Measurements from ENCODE around the gene WWTR1. TPM values are rescaled to one million over a fixed set of nuclear protein-coding genes. Genes with fewer than 3 reads are reported as not detected.
A peak's percentile ranks its signal among the peaks of the same experiment; 100 is the strongest.

Gene WWTR1
- total RNA-seq, 4 donors from 2014 or later, result 11.3 to 30.7 (median 17.6) TPM

GRCh38 chr3:149579161-149579560 is 78.7 kb downstream of the WWTR1 start:
- in situ Hi-C loops (cut with MboI; ENCODE audit: low sequenced_read_pairs in 4 of 4), result no loop called here
- H3K4me1 ChIP-seq, result peaks cover 75 to 82% of the 10 kb centered on the region in 2 donors
- H3K27ac ChIP-seq, result peak overlapping the region; percentile 2 to 42 (median 19)
- no peak for DNase-seq
- no peaks in the 10 kb centered on the region for H3K9me3 ChIP-seq
- TF ChIP-seq, protein P1, sequence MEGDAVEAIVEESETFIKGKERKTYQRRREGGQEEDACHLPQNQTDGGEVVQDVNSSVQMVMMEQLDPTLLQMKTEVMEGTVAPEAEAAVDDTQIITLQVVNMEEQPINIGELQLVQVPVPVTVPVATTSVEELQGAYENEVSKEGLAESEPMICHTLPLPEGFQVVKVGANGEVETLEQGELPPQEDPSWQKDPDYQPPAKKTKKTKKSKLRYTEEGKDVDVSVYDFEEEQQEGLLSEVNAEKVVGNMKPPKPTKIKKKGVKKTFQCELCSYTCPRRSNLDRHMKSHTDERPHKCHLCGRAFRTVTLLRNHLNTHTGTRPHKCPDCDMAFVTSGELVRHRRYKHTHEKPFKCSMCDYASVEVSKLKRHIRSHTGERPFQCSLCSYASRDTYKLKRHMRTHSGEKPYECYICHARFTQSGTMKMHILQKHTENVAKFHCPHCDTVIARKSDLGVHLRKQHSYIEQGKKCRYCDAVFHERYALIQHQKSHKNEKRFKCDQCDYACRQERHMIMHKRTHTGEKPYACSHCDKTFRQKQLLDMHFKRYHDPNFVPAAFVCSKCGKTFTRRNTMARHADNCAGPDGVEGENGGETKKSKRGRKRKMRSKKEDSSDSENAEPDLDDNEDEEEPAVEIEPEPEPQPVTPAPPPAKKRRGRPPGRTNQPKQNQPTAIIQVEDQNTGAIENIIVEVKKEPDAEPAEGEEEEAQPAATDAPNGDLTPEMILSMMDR (IDR thresholded peaks at IDR 0.05 in 4 of 5, conservative IDR thresholded peaks at IDR 0.05 in 1 of 5), result no peak
- TF ChIP-seq POLR2A (IDR thresholded peaks at IDR 0.05), result no peak
- no peaks in the 10 kb centered on the region for H3K36me3 ChIP-seq
- no peaks in the 10 kb centered on the region for H3K27me3 ChIP-seq
- intact Hi-C loops (cut with DNase I; ENCODE audit: low total_unique reads), result no loop called here
- no peak for ATAC-seq
- no peak overlapping the region for H3K4me3 ChIP-seq

DNA sequence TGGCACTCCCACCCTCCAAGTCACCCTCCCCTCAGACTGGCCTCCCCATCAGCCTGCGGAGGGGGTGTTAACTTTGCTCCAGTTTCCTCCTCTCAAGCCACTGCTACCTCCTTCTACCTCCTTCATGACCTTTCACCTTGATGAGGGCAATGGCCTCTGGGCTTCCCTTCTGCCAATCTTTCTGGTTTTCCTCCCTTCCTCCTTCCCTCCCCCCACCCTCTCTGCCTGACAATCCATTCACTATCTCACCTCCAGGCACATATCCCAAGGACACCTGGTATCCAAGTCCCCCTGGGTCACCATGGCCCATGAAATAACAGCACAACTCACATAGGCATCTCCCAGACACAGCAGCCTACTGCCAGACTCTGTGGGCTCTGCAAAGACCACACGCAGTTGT is 80.0 kb downstream of the WWTR1 start:
- intact Hi-C loops (cut with DNase I; ENCODE audit: low total_unique reads) (no loop called here), in situ Hi-C loops (cut with MboI; ENCODE audit: low sequenced_read_pairs in 4 of 4) (no loop called here)
- no peak overlapping the region for H3K27ac ChIP-seq
- H3K9me3 ChIP-seq, result no peaks in the 10 kb centered on the region
- ATAC-seq, result no peak
- H3K4me1 ChIP-seq, result peaks cover 82 to 88% of the 10 kb centered on the region in 2 donors
- no peak for DNase-seq
- no peak overlapping the region for H3K4me3 ChIP-seq
- no peaks in the 10 kb centered on the region for H3K36me3 ChIP-seq
- no peaks in the 10 kb centered on the region for H3K27me3 ChIP-seq
- no peak for TF ChIP-seq POLR2A (IDR thresholded peaks at IDR 0.05)
- TF ChIP-seq, protein P1 (IDR thresholded peaks at IDR 0.05 in 4 of 5, conservative IDR thresholded peaks at IDR 0.05 in 1 of 5), result no peak

DNA sequence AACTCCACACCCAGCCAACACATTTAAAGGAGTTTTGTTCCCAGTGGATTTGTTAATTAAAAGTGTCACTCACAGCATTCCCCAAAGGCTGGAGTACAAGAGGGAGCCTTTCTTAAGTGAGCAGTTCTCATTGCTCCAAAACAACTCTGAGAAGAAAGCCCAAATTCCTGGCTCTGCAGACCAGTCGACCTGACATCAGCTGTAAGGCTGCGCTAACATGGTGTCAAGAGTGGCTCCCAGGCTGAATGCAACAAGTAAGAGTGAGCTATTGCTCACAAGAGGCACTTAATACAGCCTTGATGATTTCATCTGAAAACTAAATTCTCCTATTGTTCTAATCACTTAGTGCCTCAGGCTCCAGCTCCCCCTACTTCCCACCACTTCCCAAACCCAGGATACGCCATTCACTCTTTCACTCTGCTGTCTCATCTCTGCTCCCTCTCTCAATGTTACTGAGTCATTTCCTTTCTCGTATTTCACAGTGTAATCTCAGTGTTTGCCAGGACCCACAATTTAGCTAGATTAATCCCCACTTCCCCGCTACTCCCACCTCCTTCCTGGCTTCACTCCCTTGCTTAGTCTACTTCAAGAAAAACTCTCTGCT is 81.8 kb downstream of the WWTR1 start:
- intact Hi-C loops (cut with DNase I; ENCODE audit: low total_unique reads), result no loop called here

GRCh38 chr3:149575213-149575960 is 82.4 kb downstream of the WWTR1 start:
- in situ Hi-C loops (cut with MboI; ENCODE audit: low sequenced_read_pairs in 4 of 4) (no loop called here), intact Hi-C loops (cut with DNase I; ENCODE audit: low total_unique reads) (no loop called here)
- TF ChIP-seq POLR2A (IDR thresholded peaks at IDR 0.05), result no peak
- TF ChIP-seq, protein P1 (IDR thresholded peaks at IDR 0.05 in 4 of 5, conservative IDR thresholded peaks at IDR 0.05 in 1 of 5), result no peak
- H3K27me3 ChIP-seq, result no peaks in the 10 kb centered on the region
- no peaks in the 10 kb centered on the region for H3K36me3 ChIP-seq
- peak overlapping the region; percentile 57 to 72 (median 66) for H3K27ac ChIP-seq
- peak overlapping the region in 1 of 4 donors; percentile 5 for H3K4me3 ChIP-seq
- peaks cover 80 to 91% of the 10 kb centered on the region in 2 donors for H3K4me1 ChIP-seq
- DNase-seq, result peak in 1 of 2 donors; percentile 17
- ATAC-seq, result peak in 1 of 2 donors; percentile 20
- no peaks in the 10 kb centered on the region for H3K9me3 ChIP-seq

More for the DNA sequence above, 81.8 kb downstream of the WWTR1 start:
- no peaks in the 10 kb centered on the region for H3K9me3 ChIP-seq
- H3K27me3 ChIP-seq, result no peaks in the 10 kb centered on the region
- DNase-seq (no peak), ATAC-seq (peak; percentile 79 to 82)
- H3K36me3 ChIP-seq, result no peaks in the 10 kb centered on the region
- in situ Hi-C loops (cut with MboI; ENCODE audit: low sequenced_read_pairs in 4 of 4), result no loop called here
- H3K4me1 ChIP-seq, result peaks cover 81 to 90% of the 10 kb centered on the region in 2 donors
- peak overlapping the region in 2 of 4 donors; percentile 5 to 18 for H3K4me3 ChIP-seq
- H3K27ac ChIP-seq, result peak overlapping the region; percentile 57 to 72 (median 66)
- TF ChIP-seq, protein P1 (IDR thresholded peaks at IDR 0.05 in 4 of 5, conservative IDR thresholded peaks at IDR 0.05 in 1 of 5), result no peak
- TF ChIP-seq POLR2A (IDR thresholded peaks at IDR 0.05), result no peak
